SK-MEL-5 (cell line): ENCODE results near the gene OR51I2. TPM values are rescaled to one million over a fixed set of nuclear protein-coding genes. Genes with fewer than 3 reads are reported as not detected.

Experiments
- DNase-seq: peaks from one replicate; pipeline ENCODE4 v3.0.0-alpha.2; 2016; ENCODE audit warnings: low read depth, low spot score
- in situ Hi-C: cut with HindIII; loops from 2 replicates; pipeline ENCODE4 v1.10.0; 2016; ENCODE audit warnings: low sequenced_read_pairs, high pct_unique_total_duplicates, low pct_unique_long_range_greater_than_20kb
- polyA plus RNA-seq, 2 experiments: library from polyadenylated mRNA; depleted of rRNA; stranded (reverse); fragments of >200 nt; gene quantifications; 2 replicates each; pipeline ENCODE4 v1.2.3, GENCODE V29; 2015
- total RNA-seq: library from RNA; depleted of rRNA; stranded (reverse); fragments of >200 nt; shearing (Covaris generic); gene quantifications from 2 replicates; pipeline ENCODE4 v1.2.3, GENCODE V29; 2014; rRNA removed

OR51I2 gene
- total RNA-seq, result not detected in 2 replicates
- not detected in 2 replicates for polyA plus RNA-seq (2015; cell fraction: cytosol; rRNA removed)
- not detected in 2 replicates for polyA plus RNA-seq (2015; cell fraction: nucleus; rRNA removed)

- in situ Hi-C loops, result no loop called here
- DNase-seq, result peak; percentile 32
These were observed at the start of gene OR51I2 for GRCh38 chr11:5449023-5449422. Gene OR51I2 (plus strand): TSS chr11:5449323. CDS start chr11:5453489, 4,166 bp downstream.

GRCh38 chr11:5405173-5405572 is 44.0 kb upstream of the OR51I2 start:
- in situ Hi-C loops, result no loop called here
- no peak for DNase-seq

- in situ Hi-C loops, result no loop called here
- no peak for DNase-seq
These were observed 28.1 kb upstream of the OR51I2 start for GRCh38 chr11:5420993-5421392.

GRCh38 chr11:5421811-5422210 is 27.3 kb upstream of the OR51I2 start, which contains the start of gene OR51Q1:
Gene OR51Q1 (plus strand): TSS chr11:5422111. CDS start chr11:5422201, 90 bp downstream.
- DNase-seq, result no peak
- in situ Hi-C loops, result no loop called here

GRCh38 chr11:5423131-5423530 is 26.0 kb upstream of the OR51I2 start:
- no peak for DNase-seq
- in situ Hi-C loops, result no loop called here

GRCh38 chr11:5441414-5441813 is 7.7 kb upstream of the OR51I2 start, which contains the start of gene OR51I1:
Gene OR51I1 (minus strand): TSS chr11:5441514. CDS start chr11:5441514, 0 bp downstream.
- DNase-seq, result no peak
- in situ Hi-C loops, result no loop called here

GRCh38 chr11:5443835-5444393 is 5.2 kb upstream of the OR51I2 start:
- in situ Hi-C loops, result no loop called here
- DNase-seq, result no peak

- in situ Hi-C loops, result no loop called here
- DNase-seq, result peak; percentile 11
These were observed 309 bp downstream of the OR51I2 start for GRCh38 chr11:5449432-5449831.

GRCh38 chr11:5460983-5461621 is 12.0 kb downstream of the OR51I2 start:
- no peak for DNase-seq
- in situ Hi-C loops, result no loop called here

GRCh38 chr11:5467527-5467926 is 18.4 kb downstream of the OR51I2 start:
- in situ Hi-C loops, result no loop called here
- DNase-seq, result no peak

GRCh38 chr11:5473921-5474320 is 24.8 kb downstream of the OR51I2 start:
- in situ Hi-C loops, result no loop called here
- DNase-seq, result no peak

- DNase-seq, result peak; percentile 74
- in situ Hi-C loops, result no loop called here
These were observed 27.2 kb downstream of the OR51I2 start for GRCh38 chr11:5476186-5476819.

- in situ Hi-C loops, result no loop called here
- DNase-seq, result no peak
These were observed 36.9 kb downstream of the OR51I2 start for GRCh38 chr11:5486003-5486402.

- no peak for DNase-seq
- in situ Hi-C loops, result no loop called here
These were observed 37.3 kb downstream of the OR51I2 start for GRCh38 chr11:5486421-5486820.

GRCh38 chr11:5488385-5488784 is 39.3 kb downstream of the OR51I2 start, which contains the start of gene OR52D1:
Gene OR52D1 (plus strand): TSS chr11:5488685. CDS start chr11:5488707, 22 bp downstream.
- DNase-seq, result no peak
- in situ Hi-C loops, result no loop called here

GRCh38 chr11:5488798-5489399 is 39.8 kb downstream of the OR51I2 start:
- in situ Hi-C loops, result no loop called here
- DNase-seq, result no peak

GRCh38 chr11:5489576-5490357 is 40.6 kb downstream of the OR51I2 start:
- no peak for DNase-seq
- in situ Hi-C loops, result no loop called here
